ENCODE data around the gene CASKIN2.

DNA sequence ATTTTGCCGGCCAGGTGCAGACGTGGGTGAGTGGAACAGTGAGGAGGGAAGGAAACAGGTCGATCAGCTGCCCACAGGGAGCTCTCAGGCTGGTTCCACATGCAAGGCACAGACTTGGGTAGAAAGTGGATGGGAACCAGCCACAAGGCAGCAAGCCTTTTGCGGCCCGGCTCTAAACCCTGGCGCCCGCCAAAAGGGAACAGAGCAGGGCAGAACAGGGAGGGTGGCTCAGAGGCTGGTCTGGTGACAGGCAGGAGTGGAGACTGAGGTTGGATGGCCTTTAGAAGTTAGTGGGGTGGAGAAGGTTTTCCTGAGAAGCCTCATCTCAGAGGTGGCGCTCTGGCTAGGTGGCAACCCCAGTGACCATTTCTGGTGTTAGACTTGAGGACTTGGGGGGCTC is 20.5 kb upstream of the CASKIN2 start:
- no peak for TF ChIP-seq POLR2A (IDR thresholded peaks at IDR 0.05)
- TF ChIP-seq, protein P1, sequence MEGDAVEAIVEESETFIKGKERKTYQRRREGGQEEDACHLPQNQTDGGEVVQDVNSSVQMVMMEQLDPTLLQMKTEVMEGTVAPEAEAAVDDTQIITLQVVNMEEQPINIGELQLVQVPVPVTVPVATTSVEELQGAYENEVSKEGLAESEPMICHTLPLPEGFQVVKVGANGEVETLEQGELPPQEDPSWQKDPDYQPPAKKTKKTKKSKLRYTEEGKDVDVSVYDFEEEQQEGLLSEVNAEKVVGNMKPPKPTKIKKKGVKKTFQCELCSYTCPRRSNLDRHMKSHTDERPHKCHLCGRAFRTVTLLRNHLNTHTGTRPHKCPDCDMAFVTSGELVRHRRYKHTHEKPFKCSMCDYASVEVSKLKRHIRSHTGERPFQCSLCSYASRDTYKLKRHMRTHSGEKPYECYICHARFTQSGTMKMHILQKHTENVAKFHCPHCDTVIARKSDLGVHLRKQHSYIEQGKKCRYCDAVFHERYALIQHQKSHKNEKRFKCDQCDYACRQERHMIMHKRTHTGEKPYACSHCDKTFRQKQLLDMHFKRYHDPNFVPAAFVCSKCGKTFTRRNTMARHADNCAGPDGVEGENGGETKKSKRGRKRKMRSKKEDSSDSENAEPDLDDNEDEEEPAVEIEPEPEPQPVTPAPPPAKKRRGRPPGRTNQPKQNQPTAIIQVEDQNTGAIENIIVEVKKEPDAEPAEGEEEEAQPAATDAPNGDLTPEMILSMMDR (IDR thresholded peaks at IDR 0.05), result no peak
